Lung (tissue), 12 donors: Measurements from ENCODE around the gene HRH3. TPM values are rescaled to one million over a fixed set of nuclear protein-coding genes. Genes with fewer than 3 reads are reported as not detected.

Experiments
- ATAC-seq: fragments of 200-7000 bp; cut with Tn5 transposase; one replicate; pipeline ENCODE4 v1.9.1; 2020; ENCODE audit warnings: moderate number of reproducible peaks; ENCODE audit not compliant: insufficient read depth, low FRiP score
- DNase-seq, 3 donors: peaks; one replicate each; pipeline ENCODE4 v3.0.0-alpha.2; 2013 to 2017
- H3K27ac ChIP-seq, 2 donors: one replicate each; pipeline ENCODE4 v1.5.1; 2013; ENCODE audit warnings: mild to moderate bottlenecking in 2 of 2, moderate library complexity in 2 of 2, control low read depth in 1 of 2, inconsistent platforms in 1 of 2, low read depth in 1 of 2, low read length in 1 of 2
- H3K27me3 ChIP-seq, 3 donors: one replicate each; pipeline ENCODE4 v1.5.1; 2013; ENCODE audit warnings: low read length in 2 of 3; ENCODE audit not compliant: control insufficient read depth in 3 of 3, insufficient read depth in 3 of 3
- H3K36me3 ChIP-seq, 4 donors: one replicate each; pipeline ENCODE4 v1.5.1; 2013; ENCODE audit warnings: low read length in 4 of 4, mild to moderate bottlenecking in 1 of 4, moderate library complexity in 1 of 4; ENCODE audit not compliant: control insufficient read depth in 4 of 4, insufficient read depth in 4 of 4
- H3K4me1 ChIP-seq, 5 donors: one replicate each; pipeline ENCODE4 v1.5.1; 2013; ENCODE audit warnings: low read length in 5 of 5, mild to moderate bottlenecking in 2 of 5, moderate library complexity in 1 of 5; ENCODE audit not compliant: control insufficient read depth in 5 of 5, insufficient read depth in 5 of 5
- H3K4me3 ChIP-seq: one replicate; pipeline ENCODE4 v1.5.1; 2013; ENCODE audit warnings: mild to moderate bottlenecking, control low read depth, moderate library complexity
- H3K9ac ChIP-seq, 2 donors: one replicate each; pipeline ENCODE4 v1.5.1; 2013; ENCODE audit warnings: low read length in 2 of 2, control low read depth in 1 of 2; ENCODE audit not compliant: insufficient read depth in 1 of 2
- H3K9me3 ChIP-seq, 4 donors: one replicate each; pipeline ENCODE4 v1.5.1; 2013; ENCODE audit warnings: low read length in 3 of 4, mild to moderate bottlenecking in 1 of 4, moderate library complexity in 1 of 4; ENCODE audit not compliant: control insufficient read depth in 4 of 4, insufficient read depth in 3 of 4
- CTCF ChIP-seq: IDR thresholded peaks from 2 replicates; pipeline ENCODE4 v1.5.1; 2012; ENCODE audit warnings: mild to moderate bottlenecking; ENCODE audit errors: control extremely low read depth, extremely low read depth
- WGBS, 2 donors: extraction: QIAGEN DNeasy Blood & Tissue Kit; methylation state at CpG; one replicate each; pipeline ENCODE4 v1.1.7; 2013; 5-methylcytosine and 5-hydroxymethylcytosine counted together
- polyA plus RNA-seq, 2 donors: library from polyadenylated mRNA; stranded (reverse); fragments of 200-250 nt; gene quantifications; one replicate each; pipeline ENCODE4 v1.2.1, GENCODE V29; 2013
- total RNA-seq, 2 donors: library from RNA; depleted of rRNA in 1 of 2; stranded (reverse); fragments of >200 nt in 1 of 2; gene quantifications; one replicate each; pipeline ENCODE4 v1.2.1, GENCODE V29; 2014 to 2021
- donor health status: control.
- donor health status: control.
- donor health status: Bipolar disorder and iron deficiency.
- donor health status: healthy.
- donor health status: DM: yes; HTN: yes; CAD: no.

HRH3 gene
- total and polyA plus RNA-seq, 4 donors = not detected

GRCh38 chr20:62219101-62219991 lies 732 bp downstream of the HRH3 start:
- DNase-seq (no peak), ATAC-seq (no peak)
- Histone ChIP-seq H3K27me3 (peaks cover 14 to 66% (median 24%) of the 10 kb centered on the region in 3 donors), H3K4me1 (peaks cover 0 to 10% (median 0%) of the 10 kb centered on the region in 5 donors), H3K27ac (no peak overlapping the region), H3K36me3 (no peaks in the 10 kb centered on the region), H3K9me3 (peaks cover 0 to 5% (median 0%) of the 10 kb centered on the region in 4 donors), H3K4me3 (no peak overlapping the region), H3K9ac (no peak overlapping the region)
- 2 to 3% methylated on average over 63 to 84 of the region's 84 CpGs for WGBS, 2 donors
- no peak for TF ChIP-seq CTCF

- Histone ChIP-seq H3K27ac (no peak overlapping the region), H3K27me3 (peaks cover 9 to 67% (median 24%) of the 10 kb centered on the region in 3 donors), H3K4me3 (no peak overlapping the region), H3K9ac (no peak overlapping the region), H3K9me3 (peaks cover 0 to 5% (median 0%) of the 10 kb centered on the region in 4 donors), H3K36me3 (no peaks in the 10 kb centered on the region), H3K4me1 (peaks cover 0 to 10% (median 0%) of the 10 kb centered on the region in 5 donors)
- 58 to 65% methylated on average over 38 of the region's 38 CpGs for WGBS, 2 donors
- TF ChIP-seq CTCF = no peak
- DNase-seq (no peak), ATAC-seq (no peak)
Measured at GRCh38 chr20:62217913-62218773, 1.9 kb downstream of the HRH3 start.

GRCh38 chr20:62216636-62217566 lies 3.2 kb downstream of the HRH3 start:
- ATAC-seq (no peak), DNase-seq (no peak)
- no peak overlapping the region for H3K4me3 ChIP-seq
- H3K9ac ChIP-seq = no peak overlapping the region
- peaks cover 5 to 55% (median 20%) of the 10 kb centered on the region in 3 donors for H3K27me3 ChIP-seq
- H3K4me1 ChIP-seq = peaks cover 0 to 10% (median 0%) of the 10 kb centered on the region in 5 donors
- H3K36me3 ChIP-seq = no peaks in the 10 kb centered on the region
- H3K9me3 ChIP-seq = peaks cover 0 to 5% (median 0%) of the 10 kb centered on the region in 4 donors
- WGBS, 2 donors = 68 to 73% methylated on average over 21 to 26 of the region's 26 CpGs
- no peak for TF ChIP-seq CTCF
- H3K27ac ChIP-seq = no peak overlapping the region
